Gastrocnemius medialis (tissue), 4 donors: ENCODE data around the gene ART4. TPM values are rescaled to one million over a fixed set of nuclear protein-coding genes. Genes with fewer than 3 reads are reported as not detected.

Source experiments
- ATAC-seq, 2 donors: fragments of 150-250 bp; one replicate each; pipeline ENCODE4 v1.9.1; 2016
- DNase-seq, 2 donors: peaks; one replicate each; pipeline ENCODE4 v3.0.0-alpha.2; 2019
- H3K27ac ChIP-seq, 4 donors: fragments of 200-600 bp; sonication (generic); 1 replicate in 1 of 4; 2 replicates in 3 of 4; pipeline ENCODE4 v1.5.1; 2016 to 2018; ENCODE audit warnings: mild to moderate bottlenecking in 2 of 4, moderate library complexity in 1 of 4
- H3K27me3 ChIP-seq, 3 donors: fragments of 200-600 bp; sonication (generic) in 2 of 3; 1 replicate in 1 of 3; 2 replicates in 2 of 3; pipeline versions ENCODE4 v1.5.1 to v1.6.0; 2016 to 2019; ENCODE audit warnings: mild to moderate bottlenecking in 1 of 3, moderate library complexity in 1 of 3
- H3K36me3 ChIP-seq, 2 donors: fragments of 200-600 bp; sonication (generic) in 1 of 2; one replicate each; pipeline ENCODE4 v1.5.1; 2017 to 2018
- H3K4me1 ChIP-seq, 2 donors: fragments of 200-600 bp; sonication (generic) in 1 of 2; one replicate each; pipeline ENCODE4 v1.5.1; 2016 to 2017; ENCODE audit warnings: mild to moderate bottlenecking in 2 of 2
- H3K4me3 ChIP-seq, 4 donors: fragments of 200-600 bp; sonication (generic) in 3 of 4; 1 replicate in 1 of 4; 2 replicates in 3 of 4; pipeline ENCODE4 v1.5.1; 2016 to 2019; ENCODE audit warnings: mild to moderate bottlenecking in 2 of 4
- H3K9me3 ChIP-seq, 3 donors: fragments of 200-600 bp; sonication (generic) in 2 of 3; 1 replicate in 1 of 3; 2 replicates in 2 of 3; pipeline ENCODE4 v1.5.1; 2016 to 2019
- CTCF ChIP-seq, 5 experiments: fragments of 450-650 bp in 3 of 5; fragments of 200-600 bp in 2 of 5; sonication (generic) in 2 of 5; IDR thresholded peaks in 4 of 5; conservative IDR thresholded peaks in 1 of 5; 1 replicate in 4 of 5; 2 replicates in 1 of 5; pipeline ENCODE4 v1.5.1; 2016 to 2019; ENCODE audit warnings: antibody characterized with exemption in 5 of 5, mild to moderate bottlenecking in 3 of 5, moderate library complexity in 3 of 5
- POLR2A ChIP-seq, 2 donors: fragments of 450-650 bp; IDR thresholded peaks; one replicate each; pipeline ENCODE4 v1.6.1; 2017; ENCODE audit warnings: antibody characterized with exemption in 2 of 2, mild to moderate bottlenecking in 2 of 2, moderate library complexity in 2 of 2
- in situ Hi-C, 4 donors: fragments of 200-750 bp; cut with MboI; loops; one replicate each; pipeline versions ENCODE4 v1.15.0 to v1.8.0; 2017; ENCODE audit warnings: low sequenced_read_pairs in 4 of 4
- intact Hi-C: fragments of 100-400 bp; cut with DNase I; formaldehyde crosslinking; loops from one replicate; pipeline ENCODE4 v1.15.1; 2023; ENCODE audit warnings: low total_unique reads
- total RNA-seq, 4 donors: library from RNA; depleted of rRNA; stranded (reverse); fragments of >200 nt; gene quantifications; one replicate each; pipeline versions ENCODE4 v1.1.0 to v1.2.3, GENCODE V29; 2016

ART4 gene
- total RNA-seq, 4 donors from 2014 or later = 0.44 to 1.6 (median 1.3) TPM

DNA sequence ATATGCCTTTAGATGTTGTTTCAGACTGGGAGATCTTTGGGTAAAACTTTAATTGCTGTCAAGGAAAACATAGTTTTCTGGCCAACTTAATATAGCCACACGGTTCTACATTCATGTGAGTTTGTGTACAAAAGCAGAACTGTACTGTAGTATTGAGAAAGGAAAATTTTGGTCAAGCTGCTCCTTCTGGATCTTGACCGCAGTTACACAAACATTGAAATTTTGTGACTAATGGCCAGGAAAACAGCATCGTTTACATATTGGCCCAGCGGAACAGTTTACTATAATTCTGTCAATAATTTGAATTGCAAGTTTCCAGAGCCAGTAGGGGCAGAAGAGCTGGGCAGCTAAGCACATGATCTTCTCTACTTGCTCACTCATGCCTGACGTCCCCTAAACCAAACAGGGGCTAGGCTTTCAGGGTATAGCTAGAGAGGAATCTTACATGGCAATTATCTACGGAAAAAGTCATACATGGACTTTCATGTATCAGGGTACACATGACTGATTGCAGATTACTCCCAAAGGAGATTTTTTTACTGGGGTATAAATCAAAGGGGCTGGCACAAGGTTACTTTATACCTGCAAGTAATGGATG is 11.4 kb upstream of the ART4 start:
- no peaks in the 10 kb centered on the region for H3K9me3 ChIP-seq
- H3K36me3 ChIP-seq = no peaks in the 10 kb centered on the region
- H3K27ac ChIP-seq = no peak overlapping the region
- no peak for ATAC-seq
- DNase-seq = no peak
- TF ChIP-seq POLR2A (IDR thresholded peaks at IDR 0.05) (no peak), CTCF (IDR thresholded peaks at IDR 0.05 in 4 of 5, conservative IDR thresholded peaks at IDR 0.05 in 1 of 5) (no peak)
- intact Hi-C loops = no loop called here
- H3K4me3 ChIP-seq = no peak overlapping the region
- H3K4me1 ChIP-seq = peaks cover 0 to 7% of the 10 kb centered on the region in 2 donors
- in situ Hi-C loops = no loop called here
- H3K27me3 ChIP-seq = no peaks in the 10 kb centered on the region

DNA sequence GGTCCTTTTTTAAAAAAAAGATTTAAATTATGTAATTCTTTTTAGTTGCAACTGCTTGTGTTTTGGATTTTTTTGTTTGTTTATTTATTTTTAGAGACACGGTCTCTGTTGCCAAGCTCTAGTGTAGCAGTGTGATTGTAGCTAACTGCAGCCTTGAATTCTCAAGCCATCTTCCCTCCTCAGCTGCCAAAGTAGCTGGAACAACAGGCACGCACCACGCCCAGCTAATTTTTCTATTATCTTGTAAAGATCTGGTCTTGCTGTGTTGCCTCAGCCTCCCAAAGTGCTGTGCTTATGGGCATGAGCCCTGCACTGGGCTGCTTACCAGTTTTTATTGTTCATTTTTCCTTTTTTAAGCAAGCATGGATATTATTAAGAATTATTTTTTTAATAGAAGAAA is 10.6 kb upstream of the ART4 start:
- H3K27ac ChIP-seq = no peak overlapping the region
- no peak for ATAC-seq

GRCh38 chr12:14852880-14853279 is 9.6 kb upstream of the ART4 start:
- no peaks in the 10 kb centered on the region for H3K36me3 ChIP-seq
- ATAC-seq (no peak), DNase-seq (no peak)
- TF ChIP-seq POLR2A (IDR thresholded peaks at IDR 0.05) (no peak), CTCF (IDR thresholded peaks at IDR 0.05 in 4 of 5, conservative IDR thresholded peaks at IDR 0.05 in 1 of 5) (no peak)
- H3K27ac ChIP-seq = no peak overlapping the region
- H3K4me1 ChIP-seq = peaks cover 0 to 7% of the 10 kb centered on the region in 2 donors
- in situ Hi-C loops = no loop called here
- H3K4me3 ChIP-seq = no peak overlapping the region
- no peaks in the 10 kb centered on the region for H3K27me3 ChIP-seq
- intact Hi-C loops = no loop called here
- H3K9me3 ChIP-seq = no peaks in the 10 kb centered on the region

More for the DNA sequence above, 10.6 kb upstream of the ART4 start:
- TF ChIP-seq POLR2A (IDR thresholded peaks at IDR 0.05) (no peak), CTCF (IDR thresholded peaks at IDR 0.05 in 4 of 5, conservative IDR thresholded peaks at IDR 0.05 in 1 of 5) (no peak)
- intact Hi-C loops = no loop called here
- no peaks in the 10 kb centered on the region for H3K27me3 ChIP-seq
- H3K4me1 ChIP-seq = peaks cover 0 to 7% of the 10 kb centered on the region in 2 donors
- H3K4me3 ChIP-seq = no peak overlapping the region
- in situ Hi-C loops = no loop called here
- no peaks in the 10 kb centered on the region for H3K36me3 ChIP-seq
- DNase-seq = no peak
- no peaks in the 10 kb centered on the region for H3K9me3 ChIP-seq

DNA sequence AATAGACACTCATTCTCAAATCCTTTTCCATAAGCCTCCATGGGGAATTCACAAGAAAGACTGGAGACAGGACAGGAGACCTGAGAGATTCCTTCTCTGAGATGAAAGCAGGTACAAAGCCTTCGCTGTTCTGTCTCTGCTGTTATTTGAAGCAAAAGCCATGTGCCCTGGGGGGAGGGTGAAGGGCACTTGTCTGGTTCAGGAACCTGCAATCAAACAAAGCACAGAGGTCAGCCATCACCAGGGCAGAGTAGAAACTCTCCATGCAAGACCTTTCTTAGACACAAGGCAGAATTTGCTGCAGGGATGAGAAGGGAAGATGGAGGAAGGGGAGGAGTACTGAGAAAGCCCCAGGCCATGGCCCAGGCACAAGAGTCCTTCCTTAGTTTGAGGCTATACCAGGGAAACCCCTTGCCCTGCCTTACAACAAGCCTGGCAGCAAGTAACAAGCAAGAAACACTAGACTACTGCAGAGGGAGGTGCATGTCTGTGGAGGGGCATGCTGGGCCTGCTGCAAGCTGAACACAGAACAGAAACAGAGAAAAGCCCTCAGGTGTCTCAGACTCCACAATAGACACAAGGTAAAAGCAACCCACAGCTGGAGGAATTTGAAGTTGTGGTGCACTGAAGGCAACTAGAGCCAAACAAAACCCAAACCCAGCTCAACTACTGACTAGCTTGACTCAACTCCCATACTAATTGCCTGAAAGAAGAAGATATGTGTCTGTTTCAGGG is 7.8 kb upstream of the ART4 start:
- Histone ChIP-seq H3K36me3 (no peaks in the 10 kb centered on the region), H3K27ac (no peak overlapping the region), H3K4me3 (no peak overlapping the region), H3K4me1 (peaks cover 14% of the 10 kb centered on the region in 2 donors), H3K27me3 (no peaks in the 10 kb centered on the region), H3K9me3 (no peaks in the 10 kb centered on the region)
- TF ChIP-seq CTCF (IDR thresholded peaks at IDR 0.05 in 4 of 5, conservative IDR thresholded peaks at IDR 0.05 in 1 of 5) = no peak
- no peak for TF ChIP-seq POLR2A (IDR thresholded peaks at IDR 0.05)
- ATAC-seq (no peak), DNase-seq (no peak)
- intact Hi-C loops (no loop called here), in situ Hi-C loops (no loop called here)
